CD4-positive, alpha-beta T cell (primary cell): Measurements from ENCODE around the gene TMEM40. TPM values are rescaled to one million over a fixed set of nuclear protein-coding genes. Genes with fewer than 3 reads are reported as not detected.

ENCODE experiments used
- ATAC-seq: fragments of 200-7000 bp; cut with Tn5 transposase; one replicate; pipeline ENCODE4 v1.10.0; 2022; ENCODE audit warnings: mild to moderate bottlenecking; ENCODE audit not compliant: poor library complexity
- CTCF ChIA-PET: fragments of 350-600 bp; sonication (Branson Sonifier 250); formaldehyde crosslinking; loops from one replicate; lab custom pipeline; 2021; ENCODE audit warnings: antibody characterized with exemption, inconsistent platforms; lab: Charles Lee
- POLR2A ChIA-PET: fragments of 350-600 bp; sonication (Branson Sonifier 250); formaldehyde crosslinking; loops from one replicate; lab custom pipeline; 2021; ENCODE audit warnings: antibody characterized with exemption, inconsistent platforms; lab: Charles Lee
- DNase-seq, 14 experiments: peaks; one replicate each; pipeline ENCODE4 v3.0.0-alpha.2; 2013 to 2020; ENCODE audit warnings: mixed read lengths in 2 of 14
- H3K27ac ChIP-seq, 2 donors: one replicate each; pipeline versions ENCODE4 v1.5.1 to v1.7.0; 2013; ENCODE audit warnings: low read length in 2 of 2, low read depth in 1 of 2, mild to moderate bottlenecking in 1 of 2
- H3K27me3 ChIP-seq, 2 experiments: 1 replicate in 1 of 2; 2 replicates in 1 of 2; pipeline versions ENCODE4 v1.6.1 to v1.7.0; 2013; ENCODE audit warnings: low read length in 2 of 2, control low read depth in 1 of 2, mild to moderate bottlenecking in 1 of 2, moderate library complexity in 1 of 2; ENCODE audit not compliant: insufficient read depth in 2 of 2, control insufficient read depth in 1 of 2
- H3K36me3 ChIP-seq: one replicate; pipeline ENCODE4 v1.6.1; 2013; ENCODE audit warnings: low read length, control low read depth; ENCODE audit not compliant: insufficient read depth
- H3K4me1 ChIP-seq: one replicate; pipeline ENCODE4 v1.6.1; 2013; ENCODE audit warnings: low read length, control low read depth; ENCODE audit not compliant: insufficient read depth
- H3K4me3 ChIP-seq: one replicate; pipeline ENCODE4 v1.5.1; 2013; ENCODE audit warnings: mild to moderate bottlenecking, low read length, moderate library complexity
- H3K9me3 ChIP-seq, 2 experiments: 1 replicate in 1 of 2; 2 replicates in 1 of 2; pipeline versions ENCODE4 v1.6.1 to v1.7.0; 2013; ENCODE audit warnings: low read length in 2 of 2, mild to moderate bottlenecking in 2 of 2, control low read depth in 1 of 2, moderate library complexity in 1 of 2; ENCODE audit not compliant: control insufficient read depth in 1 of 2, insufficient read depth in 1 of 2
- H3K27ac Mint-ChIP-seq: one replicate; pipeline ENCODE4 v1.8.0; 2020; ENCODE audit warnings: mixed read lengths
- H3K27me3 Mint-ChIP-seq: one replicate; pipeline ENCODE4 v1.8.0; 2021; ENCODE audit warnings: mixed read lengths
- H3K36me3 Mint-ChIP-seq: one replicate; pipeline ENCODE4 v1.8.0; 2021; ENCODE audit warnings: low read depth, mixed read lengths
- H3K4me1 Mint-ChIP-seq: one replicate; pipeline ENCODE4 v1.8.0; 2021; ENCODE audit warnings: low read depth, mixed read lengths
- H3K4me3 Mint-ChIP-seq: one replicate; pipeline ENCODE4 v1.8.0; 2020; ENCODE audit warnings: mild to moderate bottlenecking, mixed read lengths
- H3K9me3 Mint-ChIP-seq: one replicate; pipeline ENCODE4 v1.8.0; 2020; ENCODE audit warnings: mixed read lengths
- intact Hi-C, 2 experiments: fragments of 100-400 bp; cut with DNase I in 1 of 2; cut with micrococcal nuclease in 1 of 2; formaldehyde crosslinking; loops; one replicate each; pipeline versions ENCODE4 v1.15.1 to v1.9.0; 2023 to 2025; cut with DNase I, micrococcal nuclease
- total RNA-seq, 174 experiments: library from RNA in 2 of 174; stranded (reverse) in 2 of 174; gene quantifications; one replicate each; pipeline ENCODE4 v1.2.3 and lab custom pipeline; 2021 to 2026
- TF ChIP-seq, protein P1 (sequence below): fragments of 200-600 bp; IDR thresholded peaks from one replicate; pipeline ENCODE4 v1.8.0; 2022; ENCODE audit warnings: antibody characterized with exemption, mild to moderate bottlenecking

Gene TMEM40
- total RNA-seq, 2 experiments from 2014 or later, result not detected

DNA sequence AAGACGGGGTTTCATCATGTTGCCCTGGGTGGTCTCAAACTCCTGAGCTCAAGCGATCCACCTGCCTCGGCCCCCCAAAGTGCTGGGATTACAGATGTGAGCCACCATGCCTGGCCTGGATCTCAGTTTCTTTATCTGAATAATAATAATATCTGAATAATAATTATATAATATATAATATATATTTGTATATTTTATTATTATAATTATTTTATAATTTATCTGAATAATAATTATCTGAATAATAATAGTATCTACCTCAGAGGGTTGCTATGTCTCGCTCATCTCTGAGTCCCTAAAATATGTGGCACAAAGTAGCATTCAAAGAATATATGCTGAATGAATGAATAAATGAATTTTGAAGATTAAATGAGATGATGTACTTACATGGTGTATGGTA, 44.8 kb downstream of the TMEM40 start:
- Mint-ChIP-seq H3K4me1 (no peaks in the 10 kb centered on the region), H3K4me3 (no peak overlapping the region), H3K27ac (no peak overlapping the region), H3K9me3 (no peaks in the 10 kb centered on the region), H3K27me3 (no peaks in the 10 kb centered on the region), H3K36me3 (no peaks in the 10 kb centered on the region)
- intact Hi-C loops, result no loop called here
- Histone ChIP-seq H3K27ac (no peak overlapping the region), H3K4me1 (no peaks in the 10 kb centered on the region), H3K36me3 (no peaks in the 10 kb centered on the region), H3K9me3 (no peaks in the 10 kb centered on the region), H3K4me3 (no peak overlapping the region), H3K27me3 (no peaks in the 10 kb centered on the region)
- ChIA-PET CTCF (interaction anchor here (1.3 kb wide), 1 partner anchor 9 kb away, joined by 3 read pairs; no protein-coding TSS in a partner anchor), POLR2A (no interaction called here)
- TF ChIP-seq, protein P1, sequence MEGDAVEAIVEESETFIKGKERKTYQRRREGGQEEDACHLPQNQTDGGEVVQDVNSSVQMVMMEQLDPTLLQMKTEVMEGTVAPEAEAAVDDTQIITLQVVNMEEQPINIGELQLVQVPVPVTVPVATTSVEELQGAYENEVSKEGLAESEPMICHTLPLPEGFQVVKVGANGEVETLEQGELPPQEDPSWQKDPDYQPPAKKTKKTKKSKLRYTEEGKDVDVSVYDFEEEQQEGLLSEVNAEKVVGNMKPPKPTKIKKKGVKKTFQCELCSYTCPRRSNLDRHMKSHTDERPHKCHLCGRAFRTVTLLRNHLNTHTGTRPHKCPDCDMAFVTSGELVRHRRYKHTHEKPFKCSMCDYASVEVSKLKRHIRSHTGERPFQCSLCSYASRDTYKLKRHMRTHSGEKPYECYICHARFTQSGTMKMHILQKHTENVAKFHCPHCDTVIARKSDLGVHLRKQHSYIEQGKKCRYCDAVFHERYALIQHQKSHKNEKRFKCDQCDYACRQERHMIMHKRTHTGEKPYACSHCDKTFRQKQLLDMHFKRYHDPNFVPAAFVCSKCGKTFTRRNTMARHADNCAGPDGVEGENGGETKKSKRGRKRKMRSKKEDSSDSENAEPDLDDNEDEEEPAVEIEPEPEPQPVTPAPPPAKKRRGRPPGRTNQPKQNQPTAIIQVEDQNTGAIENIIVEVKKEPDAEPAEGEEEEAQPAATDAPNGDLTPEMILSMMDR, result no peak
- no peak for ATAC-seq
- no peak for DNase-seq

DNA sequence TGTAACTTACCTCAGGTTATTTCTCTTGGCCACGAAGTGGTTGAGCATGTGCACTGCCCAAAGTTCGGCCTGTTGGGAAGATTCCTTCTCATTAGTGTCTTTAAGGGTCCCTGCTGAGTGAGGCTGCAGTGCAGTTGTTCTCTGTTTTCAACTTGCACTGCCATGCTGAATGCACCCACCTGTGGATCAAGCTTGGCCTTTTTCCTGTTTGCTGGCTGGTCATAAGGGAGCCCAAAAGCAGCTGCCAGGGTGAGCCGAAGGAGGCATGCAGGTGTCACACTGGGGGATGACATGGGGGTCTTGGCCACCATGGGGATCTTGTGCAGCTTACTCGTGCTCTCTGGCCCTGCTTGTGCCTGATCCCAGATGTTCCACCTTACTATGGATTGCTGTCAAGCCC, 49.0 kb downstream of the TMEM40 start:
- Histone ChIP-seq H3K27ac (no peak overlapping the region), H3K36me3 (no peaks in the 10 kb centered on the region), H3K27me3 (no peaks in the 10 kb centered on the region), H3K4me3 (no peak overlapping the region), H3K9me3 (no peaks in the 10 kb centered on the region), H3K4me1 (no peaks in the 10 kb centered on the region)
- ChIA-PET CTCF (no interaction called here), POLR2A (interaction anchor here (0.7 kb wide), 1 partner anchor 45 kb away, joined by 3 read pairs; no protein-coding TSS in a partner anchor)
- Mint-ChIP-seq H3K36me3 (no peaks in the 10 kb centered on the region), H3K27ac (no peak overlapping the region), H3K27me3 (no peaks in the 10 kb centered on the region), H3K4me3 (no peak overlapping the region), H3K4me1 (no peaks in the 10 kb centered on the region), H3K9me3 (no peaks in the 10 kb centered on the region)
- ATAC-seq (no peak), DNase-seq (no peak)
- TF ChIP-seq, protein P1, result no peak
- intact Hi-C loops, result no loop called here

DNA sequence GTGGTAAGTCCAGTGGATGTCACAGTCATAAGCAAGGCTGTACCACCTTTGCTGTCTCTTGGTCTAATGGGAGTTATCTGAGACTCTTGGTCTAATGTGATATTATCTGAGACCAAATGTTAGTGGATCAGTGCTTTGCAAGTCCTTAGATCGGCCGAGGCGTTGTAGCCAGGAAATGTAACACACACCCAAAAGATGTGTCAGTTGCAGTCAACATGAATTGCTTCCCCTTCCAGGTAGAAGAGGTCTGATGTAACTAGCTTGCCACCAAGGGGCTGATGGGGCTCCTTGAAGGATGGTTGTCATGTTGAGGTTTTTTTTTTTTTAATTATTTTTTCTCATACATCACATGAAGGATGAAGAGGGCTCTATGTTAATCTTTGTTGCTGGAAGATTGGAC, 49.7 kb downstream of the TMEM40 start:
- Histone ChIP-seq H3K9me3 (no peaks in the 10 kb centered on the region), H3K27me3 (no peaks in the 10 kb centered on the region), H3K4me3 (no peak overlapping the region), H3K36me3 (no peaks in the 10 kb centered on the region), H3K4me1 (no peaks in the 10 kb centered on the region), H3K27ac (no peak overlapping the region)
- TF ChIP-seq, protein P1, result no peak
- ChIA-PET POLR2A (no interaction called here), CTCF (interaction anchor here (0.8 kb wide), 1 partner anchor 10 kb away, joined by 3 read pairs; no protein-coding TSS in a partner anchor)
- no peaks in the 10 kb centered on the region for H3K27me3 Mint-ChIP-seq
- no peaks in the 10 kb centered on the region for H3K4me1 Mint-ChIP-seq
- DNase-seq (no peak), ATAC-seq (no peak)
- no peak overlapping the region for H3K27ac Mint-ChIP-seq
- no peak overlapping the region for H3K4me3 Mint-ChIP-seq
- H3K9me3 Mint-ChIP-seq, result no peaks in the 10 kb centered on the region
- H3K36me3 Mint-ChIP-seq, result no peaks in the 10 kb centered on the region
- intact Hi-C loops, result loop anchor here (5.0 kb wide), 1 partner anchor 183 kb away; no protein-coding TSS in a partner anchor
